ENCODE results near the gene CDH4.

DNA sequence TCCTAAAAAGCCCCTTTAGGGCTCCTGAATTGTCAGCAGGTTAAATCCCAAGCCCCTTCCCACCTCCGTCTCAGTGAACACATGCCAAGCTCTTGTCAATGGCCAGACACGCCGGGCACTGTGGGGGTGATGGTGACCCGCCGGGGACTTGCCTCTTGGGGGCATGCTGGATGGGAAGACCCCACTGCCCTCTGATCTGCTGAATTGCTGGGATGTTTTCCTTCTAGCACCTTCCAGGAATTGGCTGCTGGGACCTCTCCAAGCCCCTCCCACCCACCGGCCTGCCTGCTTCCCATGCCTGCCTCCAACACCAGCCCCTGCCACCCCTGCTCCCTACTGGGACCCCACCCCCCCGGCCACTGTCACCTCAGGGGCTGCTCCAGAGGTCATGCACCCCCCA, 345.9 kb downstream of the CDH4 start:
- TF ChIP-seq, protein P1, sequence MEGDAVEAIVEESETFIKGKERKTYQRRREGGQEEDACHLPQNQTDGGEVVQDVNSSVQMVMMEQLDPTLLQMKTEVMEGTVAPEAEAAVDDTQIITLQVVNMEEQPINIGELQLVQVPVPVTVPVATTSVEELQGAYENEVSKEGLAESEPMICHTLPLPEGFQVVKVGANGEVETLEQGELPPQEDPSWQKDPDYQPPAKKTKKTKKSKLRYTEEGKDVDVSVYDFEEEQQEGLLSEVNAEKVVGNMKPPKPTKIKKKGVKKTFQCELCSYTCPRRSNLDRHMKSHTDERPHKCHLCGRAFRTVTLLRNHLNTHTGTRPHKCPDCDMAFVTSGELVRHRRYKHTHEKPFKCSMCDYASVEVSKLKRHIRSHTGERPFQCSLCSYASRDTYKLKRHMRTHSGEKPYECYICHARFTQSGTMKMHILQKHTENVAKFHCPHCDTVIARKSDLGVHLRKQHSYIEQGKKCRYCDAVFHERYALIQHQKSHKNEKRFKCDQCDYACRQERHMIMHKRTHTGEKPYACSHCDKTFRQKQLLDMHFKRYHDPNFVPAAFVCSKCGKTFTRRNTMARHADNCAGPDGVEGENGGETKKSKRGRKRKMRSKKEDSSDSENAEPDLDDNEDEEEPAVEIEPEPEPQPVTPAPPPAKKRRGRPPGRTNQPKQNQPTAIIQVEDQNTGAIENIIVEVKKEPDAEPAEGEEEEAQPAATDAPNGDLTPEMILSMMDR (IDR thresholded peaks at IDR 0.05), result no peak
- no peak for TF ChIP-seq POLR2A (IDR thresholded peaks at IDR 0.05)

All from prostate gland (tissue), 2 donors.